NB4 (cell line): ENCODE data around the gene CHST9.

Source experiments
- DNase-seq: peaks from one replicate; pipeline ENCODE4 v3.0.0; 2010; ENCODE audit warnings: low read depth
- H3K4me3 ChIP-seq: one replicate; pipeline ENCODE4 v1.5.1; 2011; ENCODE audit warnings: mild to moderate bottlenecking, low read depth, low read length, moderate library complexity
- CTCF ChIP-seq: IDR thresholded peaks from one replicate; pipeline ENCODE4 v1.5.1; 2012; ENCODE audit warnings: low read depth, low read length
- MYC ChIP-seq: IDR thresholded peaks from 2 replicates; pipeline ENCODE4 v1.6.1; 2011; ENCODE audit warnings: low read depth, low read length
- POLR2A ChIP-seq: IDR thresholded peaks from 2 replicates; pipeline ENCODE4 v1.6.1; 2011; ENCODE audit warnings: mild to moderate bottlenecking; ENCODE audit not compliant: insufficient read length; ENCODE audit errors: extremely low read depth
- TF ChIP-seq, protein P1 (sequence below): IDR thresholded peaks from 2 replicates; pipeline ENCODE4 v1.6.1; 2011; ENCODE audit warnings: low read depth, low read length

The CHST9 gene

GRCh38 chr18:27144672-27145071 lies 40.4 kb downstream of the CHST9 start:
- TF ChIP-seq, protein P1, sequence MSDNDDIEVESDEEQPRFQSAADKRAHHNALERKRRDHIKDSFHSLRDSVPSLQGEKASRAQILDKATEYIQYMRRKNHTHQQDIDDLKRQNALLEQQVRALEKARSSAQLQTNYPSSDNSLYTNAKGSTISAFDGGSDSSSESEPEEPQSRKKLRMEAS, result no peak
- TF ChIP-seq POLR2A, result no peak
- no peak for TF ChIP-seq CTCF
- no peak for TF ChIP-seq MYC
- no peak for DNase-seq
- H3K4me3 ChIP-seq, result no peak overlapping the region

GRCh38 chr18:27143580-27144287 lies 41.4 kb downstream of the CHST9 start:
- TF ChIP-seq CTCF (no peak), MYC (no peak), POLR2A (no peak)
- TF ChIP-seq, protein P1, result no peak
- H3K4me3 ChIP-seq, result no peak overlapping the region
- DNase-seq, result no peak

GRCh38 chr18:27142891-27143290 lies 42.2 kb downstream of the CHST9 start:
- H3K4me3 ChIP-seq, result no peak overlapping the region
- DNase-seq, result no peak
- TF ChIP-seq MYC (no peak), POLR2A (no peak)

DNA sequence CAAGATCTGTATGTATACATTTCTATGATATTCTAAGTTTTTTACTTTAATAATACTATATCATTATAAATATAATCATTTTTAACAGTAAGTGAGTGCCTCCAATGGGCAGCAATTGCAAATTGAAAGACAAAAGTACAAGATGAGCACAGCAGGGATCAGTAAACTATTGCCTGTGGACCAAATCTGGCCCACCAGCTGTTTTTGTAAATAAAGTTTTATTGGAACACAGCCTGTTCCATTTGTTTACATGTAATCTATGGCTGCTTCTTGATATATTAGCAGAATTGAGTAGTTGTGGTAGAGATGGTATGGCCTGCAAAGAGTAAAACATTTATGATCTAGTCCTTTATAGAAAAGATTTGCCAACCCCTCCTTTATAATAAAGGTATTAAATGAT lies 43.2 kb downstream of the CHST9 start:
- no peak overlapping the region for H3K4me3 ChIP-seq
- no peak for TF ChIP-seq POLR2A
- no peak for TF ChIP-seq MYC
- TF ChIP-seq CTCF, result no peak
- TF ChIP-seq, protein P1, result no peak
- DNase-seq, result no peak

DNA sequence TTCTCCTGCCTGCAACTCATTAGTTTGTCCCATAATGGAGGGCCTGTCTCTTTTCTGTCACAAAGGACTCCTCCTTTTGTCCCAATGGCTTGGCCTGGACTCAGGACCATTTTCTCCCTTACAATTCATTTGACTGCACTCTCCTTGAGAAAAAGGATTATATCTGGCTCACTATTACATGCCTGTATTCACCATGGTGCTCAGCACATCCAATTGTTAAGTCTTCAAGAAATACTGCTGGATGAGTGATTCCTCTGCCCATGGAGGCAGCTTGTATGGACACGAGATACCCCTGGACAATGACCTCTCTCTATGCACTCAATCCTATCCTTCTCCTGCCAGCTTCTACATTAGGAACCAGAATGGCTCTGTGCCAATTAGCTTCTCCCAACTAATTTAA lies 47.0 kb downstream of the CHST9 start:
- H3K4me3 ChIP-seq, result no peak overlapping the region
- TF ChIP-seq CTCF (no peak), POLR2A (no peak), MYC (no peak)
- TF ChIP-seq, protein P1, result no peak
- no peak for DNase-seq

DNA sequence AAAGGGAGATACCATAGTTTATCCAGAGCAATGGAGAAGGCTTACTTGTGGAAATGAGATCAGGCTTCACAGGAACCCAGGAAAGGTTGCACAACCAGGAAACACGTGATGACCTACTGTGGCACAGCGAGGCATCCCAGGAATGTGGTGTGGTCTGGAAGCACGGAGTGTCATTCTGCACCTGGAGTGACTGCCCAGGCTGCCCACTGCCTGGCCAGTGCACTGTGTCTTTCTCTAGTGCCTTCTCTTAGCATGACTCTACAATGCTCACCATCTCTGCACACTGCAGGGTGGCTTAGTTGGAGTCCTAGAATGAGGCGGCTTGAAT lies 48.9 kb downstream of the CHST9 start:
- TF ChIP-seq POLR2A, result no peak
- TF ChIP-seq, protein P1, result no peak
- TF ChIP-seq CTCF, result no peak
- DNase-seq, result no peak
- no peak overlapping the region for H3K4me3 ChIP-seq
